Ovary (tissue), 9 donors: ENCODE measurements around the gene MAN1A1. TPM values are rescaled to one million over a fixed set of nuclear protein-coding genes. Genes with fewer than 3 reads are reported as not detected.

Experiments used
- DNase-seq, 5 donors: peaks; one replicate each; pipeline ENCODE4 v3.0.0-alpha.2; 2019 to 2020
- H3K27ac ChIP-seq, 2 donors: fragments of 200-600 bp; one replicate each; pipeline versions ENCODE4 v1.5.1 to v1.8.0; 2019 to 2022
- H3K27me3 ChIP-seq: fragments of 200-600 bp; one replicate; pipeline ENCODE4 v1.8.0; 2022
- H3K36me3 ChIP-seq: fragments of 200-600 bp; sonication (generic); one replicate; pipeline ENCODE4 v1.5.1; 2019
- H3K4me1 ChIP-seq: one replicate; pipeline ENCODE4 v1.8.1; 2013; ENCODE audit warnings: mild to moderate bottlenecking, moderate library complexity; ENCODE audit not compliant: insufficient read depth
- H3K4me3 ChIP-seq: fragments of 200-600 bp; sonication (generic); one replicate; pipeline ENCODE4 v1.5.1; 2017
- H3K9me3 ChIP-seq, 2 donors: fragments of 200-600 bp in 1 of 2; sonication (generic) in 1 of 2; one replicate each; pipeline versions ENCODE4 v1.5.1 to v1.8.1; 2013 to 2019; ENCODE audit warnings: mild to moderate bottlenecking in 1 of 2, moderate library complexity in 1 of 2
- CTCF ChIP-seq, 3 donors: fragments of 450-650 bp in 2 of 3; fragments of 200-600 bp in 1 of 3; IDR thresholded peaks; one replicate each; pipeline versions ENCODE4 v1.5.1 to v1.8.0; 2016 to 2022; ENCODE audit warnings: antibody characterized with exemption in 3 of 3, mild to moderate bottlenecking in 1 of 3
- EP300 ChIP-seq: sonication (generic); formaldehyde crosslinking; IDR thresholded peaks from one replicate; pipeline ENCODE4 v1.6.1; 2017; ENCODE audit warnings: antibody characterized with exemption
- POLR2A ChIP-seq: fragments of 450-650 bp; IDR thresholded peaks from one replicate; pipeline ENCODE4 v1.6.1; 2017; ENCODE audit warnings: antibody characterized with exemption, mild to moderate bottlenecking, moderate library complexity
- WGBS, 3 donors: extraction: QIAGEN DNeasy Blood & Tissue Kit in 1 of 3; methylation state at CpG; one replicate each; pipeline versions ENCODE4 v1.1.5 to v1.1.7; 2013 to 2017; 5-methylcytosine and 5-hydroxymethylcytosine counted together
- intact Hi-C, 4 donors: fragments of 100-400 bp; cut with DNase I; formaldehyde crosslinking; loops; one replicate each; pipeline versions ENCODE4 v1.11.0 to v1.15.1; 2022 to 2023
- polyA plus RNA-seq, 2 donors: library from polyadenylated mRNA; stranded (reverse); fragments of 200-250 nt in 1 of 2; fragments of 350-450 nt in 1 of 2; fragmentation: Illumina TruSeq in 1 of 2; extraction: RNeasy Lipid Tissue Mini Kit (QIAGEN cat#74804) in 1 of 2; gene quantifications; one replicate each; pipeline ENCODE4 v1.2.3, GENCODE V29; 2013 to 2014
- total RNA-seq, 7 donors: library from RNA; depleted of rRNA in 2 of 7; stranded (reverse); fragments of >200 nt in 2 of 7; fragmentation: NEBNext Ultra II Directional in 3 of 7; extraction: Animal tissue kit (Norgen Biotek cat#: 25700) in 3 of 7; gene quantifications; one replicate each; pipeline versions ENCODE4 v1.1.0 to v1.2.4, GENCODE V29; 2016 to 2023
- donor health status: DM: no; HTN: no; CAD: no; lungs with moderate emphysema.
- donor health status: DM: no; HTN: no; CAD: no.
- donor health status: Bipolar disorder and iron deficiency.
- donor health status: DM: yes; HTN: yes; CAD: no.
- donor health status: DM: no; HTN: no; CAD: no.
- donor health status: DM: yes; HTN: yes; CAD: no.

MAN1A1 gene
- total and polyA plus RNA-seq, 9 donors: 22.1 to 49.6 (median 31.8) TPM

- no peak overlapping the region for H3K27ac ChIP-seq
- no peak for TF ChIP-seq CTCF (IDR thresholded peaks at IDR 0.05)
- no peak for TF ChIP-seq EP300
- TF ChIP-seq POLR2A: no peak
- intact Hi-C loops: no loop called here
- H3K4me3 ChIP-seq: no peak overlapping the region
- H3K36me3 ChIP-seq: no peaks in the 10 kb centered on the region
- H3K4me1 ChIP-seq: no peaks in the 10 kb centered on the region
- H3K27me3 ChIP-seq: no peaks in the 10 kb centered on the region
- no peaks in the 10 kb centered on the region for H3K9me3 ChIP-seq
- no peak for DNase-seq
- WGBS, 3 donors: 18 to 45% (median 25%) methylated on average over 1 of the region's 1 CpG
Measured at GRCh38 chr6:119179062-119179461, 170.5 kb downstream of the MAN1A1 start.

GRCh38 chr6:119176445-119176844 is 173.1 kb downstream of the MAN1A1 start:
- Histone ChIP-seq H3K36me3 (no peaks in the 10 kb centered on the region), H3K4me3 (no peak overlapping the region), H3K4me1 (no peaks in the 10 kb centered on the region), H3K27me3 (no peaks in the 10 kb centered on the region), H3K27ac (no peak overlapping the region), H3K9me3 (no peaks in the 10 kb centered on the region)
- TF ChIP-seq POLR2A: no peak
- TF ChIP-seq CTCF (IDR thresholded peaks at IDR 0.05): no peak
- no peak for TF ChIP-seq EP300
- intact Hi-C loops: no loop called here
- no peak for DNase-seq
- WGBS, 3 donors: 83 to 90% (median 86%) methylated on average over 3 of the region's 3 CpGs

GRCh38 chr6:119174879-119175817 is 174.4 kb downstream of the MAN1A1 start:
- Histone ChIP-seq H3K4me3 (no peak overlapping the region), H3K27me3 (no peaks in the 10 kb centered on the region), H3K36me3 (no peaks in the 10 kb centered on the region), H3K9me3 (no peaks in the 10 kb centered on the region), H3K4me1 (no peaks in the 10 kb centered on the region), H3K27ac (no peak overlapping the region)
- intact Hi-C loops: loop anchor here in 2 of 4 donors (5.0 kb wide), 2 partner anchors 437 to 1423 kb away; no protein-coding TSS in a partner anchor
- no peak for TF ChIP-seq EP300
- TF ChIP-seq POLR2A: no peak
- no peak for TF ChIP-seq CTCF (IDR thresholded peaks at IDR 0.05)
- WGBS, 3 donors: 88 to 92% (median 90%) methylated on average over 8 of the region's 8 CpGs
- DNase-seq: no peak

- WGBS, 3 donors: 68 to 75% (median 69%) methylated on average over 3 of the region's 3 CpGs
- Histone ChIP-seq H3K36me3 (no peaks in the 10 kb centered on the region), H3K4me3 (no peak overlapping the region), H3K4me1 (no peaks in the 10 kb centered on the region), H3K27ac (no peak overlapping the region), H3K9me3 (no peaks in the 10 kb centered on the region), H3K27me3 (no peaks in the 10 kb centered on the region)
- TF ChIP-seq POLR2A (no peak), CTCF (IDR thresholded peaks at IDR 0.05) (no peak), EP300 (no peak)
- intact Hi-C loops: loop anchor here in 2 of 4 donors (5.0 kb wide), 2 partner anchors 438 to 1422 kb away; no protein-coding TSS in a partner anchor
- DNase-seq: no peak
Measured at GRCh38 chr6:119174085-119174445, 175.5 kb downstream of the MAN1A1 start.
